ENCODE measurements around the gene OSTN. TPM values are rescaled to one million over a fixed set of nuclear protein-coding genes. Genes with fewer than 3 reads are reported as not detected.

Gene OSTN
- polyA plus RNA-seq, 1 experiment: not detected

GRCh38 chr3:191256405-191256804, 57.4 kb downstream of the OSTN start:
- ChIA-PET POLR2A (no interaction called here), CTCF (interaction anchor here (0.8 kb wide), 1 partner anchor 13 kb away, joined by 3 read pairs; no protein-coding TSS in a partner anchor)
- Histone ChIP-seq H3K4me3 (ENCODE audit: low read depth, low read length) (no peak overlapping the region), H3K36me3 (ENCODE audit: control insufficient read depth, insufficient read depth, low read length) (no peaks in the 10 kb centered on the region), H3K27me3 (ENCODE audit: control insufficient read depth, insufficient read depth, low read length) (no peaks in the 10 kb centered on the region)
- no peak for TF ChIP-seq CTCF (IDR thresholded peaks at IDR 0.05; ENCODE audit: insufficient read depth, low read depth, low read length)
- DNase-seq (ENCODE audit: low read depth): no peak

- ChIA-PET CTCF (no interaction called here), POLR2A (no interaction called here)
- DNase-seq (ENCODE audit: low read depth): no peak
- Histone ChIP-seq H3K4me3 (ENCODE audit: low read depth, low read length) (no peak overlapping the region), H3K27me3 (ENCODE audit: control insufficient read depth, insufficient read depth, low read length) (no peaks in the 10 kb centered on the region), H3K36me3 (ENCODE audit: control insufficient read depth, insufficient read depth, low read length) (no peaks in the 10 kb centered on the region)
- TF ChIP-seq CTCF (IDR thresholded peaks at IDR 0.05; ENCODE audit: insufficient read depth, low read depth, low read length): no peak
Observed at GRCh38 chr3:191257286-191257685, 58.2 kb downstream of the OSTN start.

DNA sequence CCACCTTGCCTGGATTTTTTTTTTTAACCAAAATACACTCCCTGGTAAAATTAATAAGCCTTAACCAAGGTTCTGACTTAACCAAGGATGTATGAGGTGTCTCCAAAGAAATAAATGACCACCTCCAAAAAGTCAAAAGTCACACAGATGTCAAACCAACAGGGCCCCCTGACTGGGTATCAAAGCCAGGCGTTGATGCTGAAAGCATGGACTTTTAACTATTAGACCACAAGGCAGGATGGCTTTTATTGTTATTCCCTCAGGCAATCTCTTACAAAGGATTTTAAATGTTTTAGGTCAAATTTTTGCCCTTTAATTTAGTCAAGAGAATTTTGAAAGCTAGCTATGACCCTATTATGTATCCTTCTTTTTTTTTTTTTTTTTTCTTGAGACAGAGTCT, 60.4 kb downstream of the OSTN start:
- no peak for TF ChIP-seq CTCF (IDR thresholded peaks at IDR 0.05; ENCODE audit: insufficient read depth, low read depth, low read length)
- Histone ChIP-seq H3K36me3 (ENCODE audit: control insufficient read depth, insufficient read depth, low read length) (no peaks in the 10 kb centered on the region), H3K27me3 (ENCODE audit: control insufficient read depth, insufficient read depth, low read length) (no peaks in the 10 kb centered on the region), H3K4me3 (ENCODE audit: low read depth, low read length) (no peak overlapping the region)
- no peak for DNase-seq (ENCODE audit: low read depth)
- CTCF ChIA-PET: no interaction called here
- POLR2A ChIA-PET: no interaction called here

DNA sequence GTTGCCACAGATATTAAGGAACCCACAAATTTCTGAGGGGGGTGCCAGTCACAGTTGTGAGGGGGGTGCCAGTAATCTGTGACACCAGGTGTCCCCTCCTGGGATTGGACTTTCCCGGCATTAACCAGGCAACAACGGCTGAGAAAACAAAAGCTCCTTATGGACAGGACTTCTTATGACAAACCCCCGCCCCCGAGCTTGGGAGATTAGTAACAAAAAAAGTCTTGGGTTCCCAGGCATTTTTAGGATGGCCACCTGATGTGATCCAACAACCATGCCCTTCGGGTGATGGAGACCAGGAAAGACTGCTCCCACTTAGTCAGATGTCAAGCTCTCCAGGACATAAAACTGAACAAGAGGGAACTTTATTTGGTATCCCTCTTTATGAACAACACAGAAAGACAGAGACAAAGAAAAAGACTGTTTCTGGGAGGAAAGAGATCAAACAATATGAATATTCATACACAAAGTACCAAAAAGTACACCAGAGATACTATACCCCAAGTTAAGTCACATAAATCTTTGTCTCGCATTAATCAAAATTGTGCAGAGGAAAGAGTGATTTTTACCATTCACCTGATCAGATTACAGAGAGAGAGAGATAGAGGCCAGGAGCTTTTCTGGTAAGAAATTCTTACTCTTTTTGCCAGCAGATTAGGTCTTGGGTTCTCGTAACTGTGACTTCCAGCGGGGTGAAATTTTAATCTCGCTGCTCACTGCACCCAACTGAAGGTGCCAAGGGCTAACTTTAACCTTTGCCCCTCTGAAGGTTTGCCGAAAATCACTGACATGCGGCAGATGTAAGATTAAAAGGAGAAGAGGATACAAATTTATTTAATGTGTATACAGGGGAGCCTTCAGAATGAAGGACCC, 61.6 kb downstream of the OSTN start:
- POLR2A ChIA-PET: no interaction called here
- no peak for DNase-seq (ENCODE audit: low read depth)
- no peak overlapping the region for H3K4me3 ChIP-seq (ENCODE audit: low read depth, low read length)
- no peaks in the 10 kb centered on the region for H3K27me3 ChIP-seq (ENCODE audit: control insufficient read depth, insufficient read depth, low read length)
- no peak for TF ChIP-seq CTCF (IDR thresholded peaks at IDR 0.05; ENCODE audit: insufficient read depth, low read depth, low read length)
- H3K36me3 ChIP-seq (ENCODE audit: control insufficient read depth, insufficient read depth, low read length): no peaks in the 10 kb centered on the region
- CTCF ChIA-PET: interaction anchor here (0.6 kb wide), 1 partner anchor 30 kb away, joined by 3 read pairs; no protein-coding TSS in a partner anchor

- no peak for DNase-seq (ENCODE audit: low read depth)
- H3K27me3 ChIP-seq (ENCODE audit: control insufficient read depth, insufficient read depth, low read length): no peaks in the 10 kb centered on the region
- CTCF ChIA-PET: interaction anchor here (0.6 kb wide), 1 partner anchor 29 kb away, joined by 3 read pairs; no protein-coding TSS in a partner anchor
- no peaks in the 10 kb centered on the region for H3K36me3 ChIP-seq (ENCODE audit: control insufficient read depth, insufficient read depth, low read length)
- TF ChIP-seq CTCF (IDR thresholded peaks at IDR 0.05; ENCODE audit: insufficient read depth, low read depth, low read length): no peak
- H3K4me3 ChIP-seq (ENCODE audit: low read depth, low read length): no peak overlapping the region
- POLR2A ChIA-PET: no interaction called here
Observed at GRCh38 chr3:191261304-191261638, 62.2 kb downstream of the OSTN start.
